Right kidney (tissue), 1 donor: ENCODE data around the gene SNHG17.
"Not testable (repeated sequence)": the region's sequence is repeated elsewhere in the genome, so short reads cannot be mapped to it uniquely, and the experiment has no call there.

Experiments used
- DNase-seq: peaks from one replicate; pipeline ENCODE4 v3.0.0-alpha.2; 2016

Gene SNHG17

DNA sequence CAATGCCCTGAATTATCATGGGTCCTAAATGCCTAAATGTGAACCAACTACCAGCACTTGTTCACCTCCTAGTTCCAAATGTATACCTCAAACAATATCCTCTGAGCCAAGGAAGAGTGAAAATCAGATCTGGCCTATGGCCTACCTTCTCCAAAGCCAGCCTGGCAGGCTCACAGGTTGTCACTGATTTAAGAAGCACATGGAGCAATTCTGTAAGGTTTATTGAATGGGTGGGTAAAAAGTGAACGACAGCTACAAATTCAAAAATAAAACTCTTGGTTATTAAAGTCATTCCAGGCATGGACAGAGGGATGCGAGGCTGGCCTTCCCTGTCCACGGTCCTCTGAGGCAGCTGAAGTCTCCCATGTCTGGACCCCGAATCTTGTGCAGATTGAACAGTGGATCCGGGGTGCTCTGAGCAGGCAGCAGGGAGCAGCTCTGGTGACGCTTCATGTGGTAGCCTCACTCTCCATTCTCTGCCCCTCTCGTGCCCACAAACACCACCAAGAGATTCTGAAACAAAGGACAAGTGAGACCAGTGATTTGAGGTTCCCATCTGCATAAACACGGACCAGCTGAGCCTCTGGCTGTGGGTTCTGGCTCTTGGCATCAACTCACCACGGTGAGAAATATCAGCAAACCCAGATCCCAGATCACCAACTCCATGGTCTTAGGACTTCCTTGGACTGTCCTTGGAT lies 14.6 kb downstream of the SNHG17 start:
- DNase-seq = no peak

DNA sequence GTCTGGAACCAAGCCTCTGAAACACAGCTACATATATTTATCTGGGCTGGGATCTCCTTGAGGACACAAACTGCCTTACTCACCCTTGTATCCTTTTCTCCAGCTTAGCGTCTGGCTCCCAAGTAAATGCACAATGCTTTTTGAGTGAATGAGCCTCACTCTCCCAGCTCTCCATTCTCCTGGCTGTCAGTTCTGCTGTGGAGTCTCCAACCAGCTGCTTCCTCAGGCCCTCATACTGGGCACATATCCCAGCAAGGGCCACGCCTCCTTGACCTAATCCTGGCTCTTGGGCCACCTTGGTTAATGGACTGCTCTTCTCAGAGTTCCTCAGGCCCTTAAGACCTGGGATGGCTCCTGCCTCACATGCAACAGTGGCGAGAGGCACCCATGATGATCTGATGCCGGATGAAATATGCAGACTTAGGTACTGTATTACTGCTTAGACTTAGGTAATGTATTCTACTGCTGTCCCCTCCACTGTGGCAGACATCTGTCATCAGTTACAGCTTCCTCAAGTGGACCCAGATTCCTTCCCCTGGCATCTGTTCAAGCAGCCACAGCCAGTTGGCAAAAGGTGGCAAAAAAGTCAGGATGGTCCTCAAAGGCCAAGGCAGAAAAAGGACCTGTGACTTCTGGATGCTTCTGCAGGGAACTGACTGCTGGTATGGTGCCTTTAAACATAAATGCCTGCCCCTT lies 16.5 kb downstream of the SNHG17 start:
- no peak for DNase-seq

DNA sequence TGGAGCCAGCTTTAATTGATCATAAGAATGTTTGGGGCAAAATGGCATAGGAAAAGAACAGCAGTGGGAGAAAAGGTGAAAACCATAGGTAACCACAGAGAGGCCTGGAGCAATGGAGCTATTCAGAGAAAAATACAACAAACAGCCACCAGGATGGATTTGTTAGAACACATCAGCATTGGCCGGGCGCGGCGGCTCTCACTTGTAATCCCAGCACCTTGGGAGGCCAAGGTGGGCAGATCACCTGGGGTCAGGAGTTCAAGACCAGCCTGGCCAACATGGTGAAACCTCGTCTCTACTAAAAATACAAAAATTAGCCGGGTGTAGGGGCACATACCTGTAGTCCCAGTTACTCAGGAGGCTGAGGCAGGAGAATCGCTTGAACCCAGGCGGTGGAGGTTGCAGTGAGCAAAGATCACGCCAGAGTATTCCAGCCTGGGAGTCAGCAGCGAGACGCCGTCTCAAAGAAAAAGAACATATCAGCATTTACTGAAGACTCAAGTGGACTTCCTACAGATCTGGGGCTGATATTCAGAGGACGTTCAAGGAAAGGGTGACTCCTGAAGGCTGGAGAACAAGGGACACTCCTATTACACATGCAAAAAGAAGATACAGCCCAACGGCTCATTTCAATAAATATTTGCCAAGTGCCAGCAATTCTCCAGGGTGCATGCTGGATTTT lies 20.2 kb downstream of the SNHG17 start:
- no peak for DNase-seq

DNA sequence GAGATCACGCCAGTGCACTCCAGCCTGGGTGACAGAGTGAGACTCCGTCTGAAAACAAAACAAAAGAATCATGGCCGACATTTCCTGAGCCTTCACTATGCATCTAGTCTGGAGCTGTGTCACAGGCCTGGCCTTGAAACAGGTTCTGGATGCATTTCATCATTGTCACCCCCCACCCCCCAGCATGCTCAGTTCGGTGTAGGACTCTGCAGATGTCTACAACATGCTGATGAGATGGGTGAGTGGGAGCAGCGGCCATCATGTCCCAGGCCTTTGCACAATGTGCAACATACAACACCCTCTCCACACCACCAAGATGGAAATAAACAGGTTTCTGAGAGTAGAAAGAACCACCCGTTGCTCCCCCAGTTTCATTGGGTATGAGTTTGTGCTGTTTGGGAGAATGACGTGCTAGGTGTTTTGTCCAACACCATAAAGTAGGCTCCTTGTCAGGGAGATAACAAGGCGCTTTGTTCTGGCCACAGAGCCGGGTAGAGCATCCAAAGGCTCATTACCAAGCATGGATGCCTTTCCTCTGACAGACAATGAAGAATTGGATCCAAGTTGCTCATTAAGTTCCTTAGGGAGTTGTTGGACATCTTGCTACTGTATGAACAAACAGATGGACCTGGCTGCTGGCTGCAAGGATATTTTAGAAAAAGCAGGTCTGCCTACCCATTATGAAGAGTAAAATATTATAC lies 22.1 kb downstream of the SNHG17 start:
- no peak for DNase-seq

DNA sequence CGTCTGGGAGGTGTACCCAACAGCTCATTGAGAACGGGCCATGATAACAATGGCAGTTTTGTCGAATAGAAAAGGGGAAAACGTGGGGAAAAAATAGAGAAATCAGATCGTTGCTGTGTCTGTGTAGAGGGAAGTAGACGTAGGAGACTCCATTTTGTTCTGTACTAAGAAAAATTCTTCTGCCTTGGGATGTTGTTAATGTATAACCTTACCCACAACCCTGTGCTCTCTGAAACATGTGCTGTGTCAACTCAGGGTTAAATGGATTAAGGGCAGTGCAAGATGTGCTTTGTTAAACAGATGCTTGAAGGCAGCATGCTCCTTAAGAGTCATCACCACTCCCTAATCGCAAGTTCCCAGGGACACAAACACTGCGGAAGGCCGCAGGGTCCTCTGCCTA lies 27.3 kb downstream of the SNHG17 start:
- not testable (repeated sequence) for DNase-seq

DNA sequence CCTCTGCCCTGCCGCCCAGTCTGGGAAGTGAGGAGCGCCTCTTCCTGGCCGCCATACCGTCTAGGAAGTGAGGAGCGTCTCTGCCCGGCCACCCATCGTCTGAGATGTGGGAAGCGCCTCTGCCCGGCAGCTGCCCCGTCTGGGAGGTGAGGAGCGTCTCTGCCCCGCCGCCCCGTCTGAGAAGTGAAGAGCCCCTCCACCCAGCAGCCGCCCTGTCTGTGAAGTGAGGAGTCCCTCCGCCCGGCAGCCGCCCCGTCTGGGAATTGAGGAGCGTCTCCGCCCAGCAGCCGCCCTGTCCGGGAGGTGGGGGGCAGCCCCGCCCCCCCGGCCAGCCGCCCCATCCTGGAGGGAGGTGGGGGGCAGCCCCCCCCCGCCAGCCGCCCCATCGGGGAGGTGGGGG lies 27.8 kb downstream of the SNHG17 start:
- no peak for DNase-seq

DNA sequence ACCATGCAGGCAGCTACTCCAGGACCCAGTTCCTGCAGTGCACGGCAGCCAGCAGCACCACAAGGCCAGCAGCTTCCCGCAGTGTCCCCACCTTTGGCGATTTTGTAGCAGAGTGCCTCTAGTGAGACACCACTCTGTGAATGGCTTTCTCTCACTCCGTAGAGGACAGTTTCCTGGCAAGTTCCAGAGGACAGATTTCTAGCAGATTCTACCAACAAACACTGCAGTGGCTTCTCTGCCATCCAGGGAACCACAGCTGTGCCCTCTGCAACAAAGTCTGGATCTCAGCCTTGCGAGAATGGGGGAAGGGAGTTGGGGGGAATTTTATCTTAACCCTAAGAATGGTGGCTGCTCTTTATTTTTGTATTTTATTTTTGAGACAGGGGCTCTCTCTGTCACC lies 28.7 kb downstream of the SNHG17 start:
- no peak for DNase-seq

DNA sequence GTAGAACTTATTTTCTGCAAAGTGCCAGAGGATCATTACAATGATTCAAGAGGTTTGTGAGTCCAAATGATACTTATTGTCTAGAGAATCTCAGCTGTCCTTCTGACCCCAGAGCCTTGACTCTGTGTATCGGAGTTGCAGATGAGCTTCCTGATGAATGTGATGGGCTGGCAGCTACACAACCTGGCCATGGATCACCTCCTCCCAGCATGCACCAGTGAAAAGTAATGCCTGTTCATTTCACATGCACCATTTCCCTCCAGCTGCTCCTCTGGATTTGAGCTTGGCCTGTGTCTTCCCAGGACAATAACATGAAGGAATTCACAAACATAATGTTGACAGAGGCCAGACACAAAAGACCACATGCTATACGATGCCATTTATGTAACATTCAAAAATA lies 30.0 kb downstream of the SNHG17 start:
- no peak for DNase-seq

DNA sequence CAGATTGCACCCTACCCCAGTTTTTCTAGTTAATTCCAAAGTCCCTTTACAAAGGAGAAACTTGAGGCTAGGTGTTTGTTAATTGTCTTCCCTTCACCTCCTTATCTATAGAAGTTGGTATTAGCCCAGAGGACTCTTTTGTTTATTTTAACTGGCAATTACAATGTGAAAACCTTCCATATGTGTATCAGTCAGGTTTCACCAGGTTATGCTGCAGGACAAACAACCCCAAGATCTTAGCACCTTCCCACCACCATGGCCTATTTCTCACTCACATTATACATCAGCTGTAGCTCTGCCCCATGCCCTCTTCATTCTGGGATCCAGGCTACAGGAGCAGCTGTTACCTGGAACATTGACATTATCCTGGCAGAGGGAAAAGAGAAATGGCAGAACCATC lies 31.1 kb downstream of the SNHG17 start:
- no peak for DNase-seq

DNA sequence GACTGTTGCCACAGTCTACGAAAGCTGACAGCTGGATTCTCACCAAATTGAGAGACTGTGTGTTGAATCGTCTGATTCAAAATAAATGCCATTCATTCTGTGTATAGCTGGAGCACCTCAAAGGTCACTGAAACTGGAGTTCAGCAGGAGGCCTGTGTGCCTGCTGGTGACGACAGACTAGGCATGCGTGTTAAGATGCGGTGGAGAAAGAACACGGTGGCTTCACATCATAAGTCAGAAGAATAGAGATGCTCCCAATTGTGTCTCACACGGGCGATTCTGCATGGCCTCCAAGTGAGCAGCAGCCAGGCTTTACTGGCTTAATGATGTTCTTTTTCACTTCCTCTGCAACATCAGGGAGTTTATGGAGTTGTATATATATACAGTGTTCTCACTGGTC lies 32.3 kb downstream of the SNHG17 start:
- no peak for DNase-seq

DNA sequence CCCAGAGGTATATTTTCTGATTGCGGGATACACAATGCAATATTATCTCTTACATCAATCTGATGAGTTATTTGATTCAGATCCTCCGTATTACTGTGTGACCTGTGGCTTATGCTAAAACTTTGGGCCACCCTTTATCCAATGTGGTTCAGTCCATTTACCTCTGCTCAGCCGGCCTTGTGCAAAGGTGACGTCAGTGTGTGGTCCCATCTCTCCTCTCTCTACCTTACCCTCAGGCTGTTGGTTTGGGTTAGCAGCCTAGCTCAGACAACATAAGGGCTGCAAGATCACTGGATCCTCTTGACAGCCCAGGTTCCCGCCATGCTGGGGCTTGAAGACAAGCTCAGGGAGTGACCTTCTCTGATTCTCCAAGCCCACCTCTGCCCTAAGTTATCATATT lies 33.0 kb downstream of the SNHG17 start:
- no peak for DNase-seq

DNA sequence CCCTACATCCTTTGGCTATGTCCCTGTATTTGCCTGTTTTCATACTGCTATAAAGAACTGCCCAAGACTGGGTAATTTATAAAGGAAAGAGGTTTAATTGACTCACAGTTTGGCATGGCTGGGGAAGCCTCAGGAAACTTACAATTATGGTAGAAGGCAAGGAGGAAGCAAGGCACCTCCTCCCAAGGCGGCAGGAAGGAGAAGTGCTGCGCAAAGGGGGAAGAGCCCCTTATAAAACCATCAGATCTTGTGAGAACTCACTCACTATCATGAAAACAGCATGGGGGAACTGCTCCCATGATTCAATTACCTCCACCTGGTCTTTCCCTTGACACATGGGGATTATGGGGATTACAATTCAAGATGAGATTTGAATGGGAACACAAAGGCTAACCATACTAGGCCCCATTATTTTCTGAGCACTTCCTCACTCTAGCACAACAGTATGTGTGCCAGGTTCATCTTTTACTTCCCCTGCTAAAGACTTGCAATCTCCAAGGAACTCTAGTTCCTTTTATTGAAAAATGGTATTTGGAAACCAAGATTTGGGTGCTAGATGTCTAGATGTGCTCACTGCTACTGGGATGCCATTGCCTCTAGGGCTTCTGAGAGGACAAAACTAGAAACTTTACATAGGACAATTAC lies 39.3 kb downstream of the SNHG17 start:
- DNase-seq = not testable (repeated sequence)

DNA sequence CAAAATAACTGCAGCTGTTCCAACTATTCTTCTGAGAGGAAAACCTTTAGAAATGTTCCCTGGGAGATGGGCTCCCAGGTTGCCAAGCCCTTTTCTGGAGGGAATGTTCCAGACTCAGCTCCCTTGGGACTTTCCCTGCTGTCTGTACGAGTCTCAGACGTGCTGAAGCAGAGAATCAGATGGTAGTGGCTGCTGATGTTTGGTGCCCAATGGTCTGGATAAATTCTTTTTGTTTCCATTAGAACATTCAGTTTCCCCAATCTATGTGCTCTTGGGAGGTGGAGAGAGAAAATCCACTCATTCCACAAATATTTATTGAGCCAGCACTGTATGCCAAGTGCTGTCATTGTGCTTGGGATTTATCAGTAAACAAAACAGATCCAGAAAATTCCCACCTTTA lies 40.0 kb downstream of the SNHG17 start:
- DNase-seq = no peak

DNA sequence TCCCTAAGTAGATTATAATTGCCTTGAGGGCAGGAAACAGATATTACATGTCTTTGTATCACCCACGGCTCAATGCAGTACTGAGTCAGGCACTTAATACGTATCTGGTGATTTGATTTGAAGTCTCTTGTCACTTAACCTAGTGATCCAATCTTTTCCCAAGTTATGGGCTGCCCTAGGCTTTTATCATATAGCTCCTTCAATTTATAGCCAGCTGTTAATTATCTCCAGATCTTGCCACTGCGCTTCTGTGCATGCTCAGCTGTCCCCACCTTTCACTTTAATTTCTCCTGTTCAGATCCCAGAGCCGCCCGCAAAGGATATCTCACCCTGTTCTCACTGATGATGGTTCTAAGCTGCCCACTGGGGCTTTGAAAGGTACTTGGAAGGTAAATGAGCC lies 41.9 kb downstream of the SNHG17 start:
- DNase-seq = no peak

DNA sequence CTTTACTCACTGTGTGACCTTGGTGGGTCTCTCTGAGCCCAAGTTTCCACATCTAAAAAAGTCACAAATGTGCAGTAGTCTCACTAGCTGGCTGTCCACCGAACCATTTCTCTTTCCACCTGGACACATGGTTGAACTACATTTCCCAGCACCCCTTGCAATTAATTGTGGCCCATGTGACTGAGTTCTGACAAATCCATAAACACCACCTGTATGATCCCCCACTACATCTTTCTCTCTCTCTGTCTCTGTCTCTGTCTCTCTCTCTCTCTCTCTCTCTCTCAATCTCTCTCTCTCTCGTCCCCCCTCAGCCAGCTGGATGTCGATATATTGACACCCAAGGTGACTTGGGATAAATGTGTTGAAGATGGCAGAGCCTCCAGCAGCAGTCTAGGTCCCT lies 42.8 kb downstream of the SNHG17 start:
- no peak for DNase-seq

DNA sequence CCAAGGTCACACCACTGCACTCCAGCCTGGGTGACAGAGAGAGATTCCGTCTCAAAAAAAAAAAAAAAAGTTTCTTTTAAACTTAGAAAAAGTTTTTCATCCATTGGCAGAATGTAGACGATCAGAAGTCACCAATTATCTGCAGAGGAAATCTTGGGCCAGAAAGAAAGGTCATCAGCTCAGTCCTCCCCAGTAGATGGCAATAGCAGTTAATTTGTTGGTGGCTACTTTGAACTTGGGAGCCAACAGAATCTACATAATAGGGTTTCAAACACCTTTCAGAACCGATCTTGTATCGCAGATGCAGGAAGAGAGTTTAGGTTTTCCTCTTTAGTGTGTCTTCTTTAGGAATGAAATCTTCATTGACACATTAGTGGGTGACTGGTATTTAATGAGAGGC lies 47.2 kb downstream of the SNHG17 start:
- no peak for DNase-seq

DNA sequence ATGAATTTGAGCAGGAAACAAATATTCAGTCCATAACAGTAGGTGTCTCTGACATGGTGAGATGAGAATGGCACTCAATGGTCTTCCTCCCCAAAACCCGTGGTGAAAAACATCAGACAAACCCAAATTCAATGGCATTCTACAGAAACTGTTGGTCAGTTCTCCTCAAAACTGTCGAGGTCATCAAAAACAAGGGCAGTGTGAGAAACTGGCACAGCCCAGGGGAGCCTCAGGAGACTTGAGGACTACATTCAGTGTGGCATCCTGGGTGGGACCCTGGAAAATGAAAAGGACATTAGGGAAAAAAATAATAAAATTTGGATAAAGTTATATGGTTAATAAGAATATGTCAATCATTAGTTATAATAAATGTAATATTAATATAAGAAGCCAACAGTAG lies 48.3 kb downstream of the SNHG17 start:
- no peak for DNase-seq

DNA sequence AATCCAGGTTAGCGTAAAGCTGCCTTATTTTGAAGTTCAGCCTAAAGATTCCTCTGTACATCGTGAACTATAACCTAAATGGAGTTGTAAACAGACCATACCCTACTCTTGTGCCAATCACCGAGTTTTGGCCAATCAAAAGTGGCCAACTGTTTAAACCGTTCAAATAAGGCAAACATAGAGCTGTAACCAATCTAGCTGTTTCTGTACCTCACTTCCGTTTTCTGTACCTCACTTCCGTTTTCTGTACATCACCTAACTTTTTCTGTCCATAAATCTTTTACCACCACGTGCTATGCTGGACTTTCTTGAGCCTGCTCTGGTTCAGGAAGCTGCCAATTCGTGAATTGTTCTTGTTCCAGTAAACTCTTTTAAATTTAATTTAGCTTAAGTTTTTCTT lies 49.1 kb downstream of the SNHG17 start:
- DNase-seq = no peak

DNA sequence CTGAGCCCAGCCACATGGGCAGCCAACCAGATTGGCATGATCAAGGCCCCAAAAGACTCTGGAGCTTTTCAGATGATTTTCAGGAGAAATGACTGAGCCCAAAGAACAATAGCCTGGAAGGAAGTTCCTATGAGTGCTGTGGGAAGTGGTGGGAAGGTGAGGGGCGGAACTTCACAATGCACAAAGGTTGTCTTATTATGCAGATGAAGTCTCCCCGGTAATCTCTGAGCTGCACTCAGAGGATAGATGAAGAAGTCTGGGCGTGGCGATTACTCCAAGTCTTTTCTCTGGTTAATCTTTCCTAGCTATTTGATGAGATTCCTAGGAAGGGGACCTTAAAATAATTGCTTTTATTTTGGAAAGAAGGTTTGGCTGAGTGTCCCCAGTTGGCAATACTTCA lies 52.0 kb downstream of the SNHG17 start:
- DNase-seq = no peak

DNA sequence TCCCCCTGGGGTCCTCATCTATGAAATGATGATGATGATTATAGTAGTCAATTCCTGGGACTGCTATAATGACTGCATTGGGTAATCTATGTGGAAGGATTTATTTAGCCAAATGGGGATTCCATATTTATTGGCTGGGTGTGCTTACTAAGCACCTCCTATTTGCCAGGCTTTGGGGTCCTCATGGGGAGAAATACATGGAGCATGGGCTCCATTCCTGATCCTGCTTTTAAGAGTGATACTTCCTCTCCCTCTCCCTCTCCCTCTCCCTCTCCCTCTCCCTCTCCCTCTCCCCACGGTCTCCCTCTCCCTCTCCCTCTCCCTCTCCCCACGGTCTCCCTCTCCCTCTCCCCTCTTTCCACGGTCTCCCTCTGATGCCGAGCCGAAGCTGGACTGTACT lies 57.3 kb downstream of the SNHG17 start:
- not testable (repeated sequence) for DNase-seq

DNA sequence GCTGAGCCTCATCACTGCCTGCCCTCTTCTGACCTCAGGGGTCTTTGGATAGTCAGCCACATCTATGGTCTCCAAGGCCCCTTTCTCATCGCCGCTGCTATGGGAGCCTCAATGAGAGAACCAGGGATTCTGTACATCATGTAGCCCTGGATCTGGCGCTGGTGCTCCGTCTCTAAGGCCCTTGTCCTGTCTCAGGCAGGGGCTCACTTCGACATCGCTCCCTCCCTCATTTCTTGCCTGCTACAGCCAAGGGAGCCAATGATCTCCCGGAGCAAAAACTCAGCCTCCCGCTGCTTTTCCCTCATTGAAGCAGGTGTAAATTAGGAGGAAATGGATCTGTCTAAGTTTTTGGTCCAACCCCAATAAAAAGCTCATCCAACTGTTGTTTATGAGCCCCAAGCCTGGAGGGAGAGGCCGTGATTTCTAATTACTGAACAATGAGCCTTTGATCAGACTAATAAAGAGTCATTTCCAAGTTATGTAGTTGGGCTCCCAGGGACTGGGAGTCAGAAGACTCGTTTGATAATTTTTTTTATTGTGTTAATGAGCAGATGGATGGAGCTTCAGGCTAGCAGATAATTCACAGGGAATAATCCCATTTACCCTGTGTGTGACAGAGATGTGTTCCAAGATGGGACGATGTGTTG lies 58.0 kb downstream of the SNHG17 start:
- no peak for DNase-seq

DNA sequence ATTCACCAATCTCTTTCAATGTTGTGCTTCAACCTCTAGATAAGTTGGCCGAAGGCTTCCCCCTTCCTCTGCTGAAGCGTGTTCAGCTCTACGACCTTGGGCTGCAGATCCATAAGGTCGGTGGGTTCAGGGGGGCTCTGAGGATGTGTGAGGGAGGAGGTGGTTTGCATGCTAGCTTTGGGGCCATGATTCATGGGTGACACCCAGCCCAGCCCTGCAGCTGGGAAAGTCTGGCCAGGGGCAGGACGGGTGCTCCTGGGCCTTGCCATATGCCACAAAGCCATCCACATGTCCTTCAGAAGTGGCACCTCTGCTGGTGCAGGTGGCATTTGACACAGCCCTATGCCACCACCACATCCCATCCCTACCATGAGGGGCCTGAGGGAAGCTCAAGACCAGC lies 61.2 kb downstream of the SNHG17 start:
- no peak for DNase-seq
